ENCODE measurements around the gene MFAP3L. TPM values are rescaled to one million over a fixed set of nuclear protein-coding genes. Genes with fewer than 3 reads are reported as not detected.

The MFAP3L gene
- total and polyA plus RNA-seq, 7 donors: 0.60 to 14.7 (median 4.9) TPM

DNA sequence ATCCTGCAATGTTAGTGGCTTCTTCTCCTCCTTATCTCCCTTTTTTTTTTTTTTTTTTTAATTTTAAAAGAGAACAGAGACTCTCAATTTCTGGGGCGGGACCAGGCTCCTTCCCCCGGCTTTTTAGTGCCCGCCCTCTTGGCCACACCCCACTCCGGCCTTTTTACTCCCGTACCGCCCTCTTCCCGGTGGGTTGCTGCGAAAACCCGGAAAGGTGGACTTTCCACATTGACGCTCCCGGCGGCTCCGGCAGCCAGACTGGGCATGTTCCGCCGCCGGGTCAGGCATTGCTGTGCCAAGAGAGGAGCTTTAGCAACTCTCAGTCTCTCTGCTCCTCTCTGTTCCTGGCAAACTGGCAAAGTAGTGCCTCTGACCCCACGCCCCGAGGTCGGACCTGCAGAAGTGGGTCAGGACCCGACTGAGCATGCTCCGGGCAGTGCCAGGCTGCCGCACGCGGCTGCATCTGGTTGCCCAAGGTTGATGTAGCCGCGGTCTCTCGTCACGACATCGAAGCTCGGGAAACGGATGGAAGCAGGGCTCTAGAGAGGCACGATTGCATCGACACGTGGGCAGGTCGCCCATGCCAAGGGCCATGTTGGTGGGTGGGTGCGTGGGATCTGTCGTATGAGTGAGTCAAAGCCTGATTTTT is 1.1 kb upstream of the MFAP3L start:
- H3K9me3 ChIP-seq: no peaks in the 10 kb centered on the region
- no peaks in the 10 kb centered on the region for H3K27me3 ChIP-seq
- WGBS, 2 donors: 4 to 5% methylated on average over 37 of the region's 37 CpGs
- intact Hi-C loops (cut with DNase I): loop anchor here (2.0 to 5.0 kb wide), 2 partner anchors 271 to 415 kb away; partner anchors contain the start of genes HPF1 and NEK1
- H3K27ac ChIP-seq: peak overlapping the region; percentile 91 to 93 (median 93)
- TF ChIP-seq POLR2AphosphoS5 (IDR thresholded peaks at IDR 0.05) (peak in 3 of 4 donors; percentile 27 to 69 (median 29)), EP300 (IDR thresholded peaks at IDR 0.05) (peak in 1 of 4 donors; percentile 7), POLR2A (IDR thresholded peaks at IDR 0.05) (no peak)
- TF ChIP-seq, protein P1, sequence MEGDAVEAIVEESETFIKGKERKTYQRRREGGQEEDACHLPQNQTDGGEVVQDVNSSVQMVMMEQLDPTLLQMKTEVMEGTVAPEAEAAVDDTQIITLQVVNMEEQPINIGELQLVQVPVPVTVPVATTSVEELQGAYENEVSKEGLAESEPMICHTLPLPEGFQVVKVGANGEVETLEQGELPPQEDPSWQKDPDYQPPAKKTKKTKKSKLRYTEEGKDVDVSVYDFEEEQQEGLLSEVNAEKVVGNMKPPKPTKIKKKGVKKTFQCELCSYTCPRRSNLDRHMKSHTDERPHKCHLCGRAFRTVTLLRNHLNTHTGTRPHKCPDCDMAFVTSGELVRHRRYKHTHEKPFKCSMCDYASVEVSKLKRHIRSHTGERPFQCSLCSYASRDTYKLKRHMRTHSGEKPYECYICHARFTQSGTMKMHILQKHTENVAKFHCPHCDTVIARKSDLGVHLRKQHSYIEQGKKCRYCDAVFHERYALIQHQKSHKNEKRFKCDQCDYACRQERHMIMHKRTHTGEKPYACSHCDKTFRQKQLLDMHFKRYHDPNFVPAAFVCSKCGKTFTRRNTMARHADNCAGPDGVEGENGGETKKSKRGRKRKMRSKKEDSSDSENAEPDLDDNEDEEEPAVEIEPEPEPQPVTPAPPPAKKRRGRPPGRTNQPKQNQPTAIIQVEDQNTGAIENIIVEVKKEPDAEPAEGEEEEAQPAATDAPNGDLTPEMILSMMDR (IDR thresholded peaks at IDR 0.05): no peak
- H3K4me3 ChIP-seq: peak overlapping the region; percentile 63 to 88 (median 80)
- no peaks in the 10 kb centered on the region for H3K36me3 ChIP-seq
- H3K4me1 ChIP-seq: peaks cover 4 to 11% (median 9%) of the 10 kb centered on the region in 4 donors
- peak; percentile 97 for DNase-seq

DNA sequence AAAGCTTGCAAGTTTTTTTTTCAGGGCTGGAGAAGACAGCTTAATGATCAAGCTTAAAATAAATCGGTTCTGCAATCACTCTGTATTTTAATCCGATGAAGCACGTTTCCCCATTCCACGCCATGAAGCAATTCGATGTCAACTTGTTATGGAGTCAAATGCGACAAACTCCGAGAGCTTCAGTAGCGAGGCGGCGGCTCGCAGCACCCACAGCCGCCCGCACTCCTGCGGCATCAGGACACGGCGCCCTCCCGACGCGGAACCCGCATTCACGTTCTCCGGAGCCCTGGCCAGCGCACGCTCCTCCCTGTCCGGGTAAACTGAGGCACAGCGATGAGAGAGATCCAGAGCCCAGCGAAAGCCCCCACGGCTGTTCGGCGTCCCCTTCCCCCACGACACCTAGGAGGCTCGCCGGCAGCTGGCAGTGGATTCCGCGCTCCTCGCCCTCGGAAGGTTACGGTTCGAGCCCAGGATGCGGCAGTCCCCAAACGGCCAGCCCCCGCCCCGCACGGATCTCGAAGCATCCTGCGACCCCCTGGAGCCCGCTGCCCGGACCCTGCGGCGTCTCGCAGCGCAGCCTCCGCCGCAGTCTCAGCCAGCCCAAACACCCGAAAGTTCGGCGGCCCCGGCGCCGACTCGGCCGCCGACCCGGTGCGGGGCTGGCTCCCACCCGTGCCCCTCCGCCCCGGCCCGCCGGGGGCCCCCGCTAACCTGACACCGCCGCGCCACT is 507 bp downstream of the MFAP3L start:
- intact Hi-C loops (cut with DNase I): loop anchor here (2.0 to 5.0 kb wide), 2 partner anchors 269 to 413 kb away; partner anchors contain the start of genes HPF1 and NEK1
- no peaks in the 10 kb centered on the region for H3K27me3 ChIP-seq
- WGBS, 2 donors: 5 to 9% methylated on average over 74 of the region's 74 CpGs
- H3K4me1 ChIP-seq: peaks cover 4 to 11% (median 9%) of the 10 kb centered on the region in 4 donors
- H3K36me3 ChIP-seq: no peaks in the 10 kb centered on the region
- peak; percentile 72 for DNase-seq
- H3K4me3 ChIP-seq: peak overlapping the region; percentile 63 to 88 (median 80)
- TF ChIP-seq POLR2A (IDR thresholded peaks at IDR 0.05) (no peak), EP300 (IDR thresholded peaks at IDR 0.05) (no peak), POLR2AphosphoS5 (IDR thresholded peaks at IDR 0.05) (no peak)
- TF ChIP-seq, protein P1 (IDR thresholded peaks at IDR 0.05): no peak
- no peaks in the 10 kb centered on the region for H3K9me3 ChIP-seq
- peak overlapping the region; percentile 91 to 93 (median 93) for H3K27ac ChIP-seq

DNA sequence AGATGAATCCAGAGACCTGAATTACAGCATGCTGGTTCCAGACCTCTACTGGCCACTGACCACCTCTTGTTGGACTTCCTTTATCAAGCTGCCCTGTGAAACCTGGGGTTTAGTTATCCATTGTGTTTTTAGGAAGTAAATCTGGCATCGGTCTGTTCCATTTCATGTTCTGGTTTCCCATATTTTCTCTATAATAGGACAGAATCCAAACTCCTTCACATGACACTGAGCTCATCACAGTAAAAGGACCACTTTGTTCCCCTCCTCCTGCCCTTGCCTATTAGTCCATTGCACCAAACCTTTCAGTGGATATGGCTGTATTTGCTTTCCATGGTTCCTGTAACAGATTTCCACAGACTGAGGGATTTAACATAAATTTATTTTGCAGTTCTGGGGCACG is 4.0 kb downstream of the MFAP3L start:
- no peaks in the 10 kb centered on the region for H3K36me3 ChIP-seq
- intact Hi-C loops (cut with DNase I): no loop called here
- no peak for DNase-seq
- TF ChIP-seq, protein P1 (IDR thresholded peaks at IDR 0.05): no peak
- TF ChIP-seq EP300 (IDR thresholded peaks at IDR 0.05) (no peak), POLR2A (IDR thresholded peaks at IDR 0.05) (no peak), POLR2AphosphoS5 (IDR thresholded peaks at IDR 0.05) (no peak)
- no peaks in the 10 kb centered on the region for H3K9me3 ChIP-seq
- no peaks in the 10 kb centered on the region for H3K27me3 ChIP-seq
- no peak overlapping the region for H3K4me3 ChIP-seq
- 91 to 93% methylated on average over 2 of the region's 2 CpGs for WGBS, 2 donors
- no peak overlapping the region for H3K27ac ChIP-seq
- peaks cover 0 to 7% (median 4%) of the 10 kb centered on the region in 4 donors for H3K4me1 ChIP-seq

DNA sequence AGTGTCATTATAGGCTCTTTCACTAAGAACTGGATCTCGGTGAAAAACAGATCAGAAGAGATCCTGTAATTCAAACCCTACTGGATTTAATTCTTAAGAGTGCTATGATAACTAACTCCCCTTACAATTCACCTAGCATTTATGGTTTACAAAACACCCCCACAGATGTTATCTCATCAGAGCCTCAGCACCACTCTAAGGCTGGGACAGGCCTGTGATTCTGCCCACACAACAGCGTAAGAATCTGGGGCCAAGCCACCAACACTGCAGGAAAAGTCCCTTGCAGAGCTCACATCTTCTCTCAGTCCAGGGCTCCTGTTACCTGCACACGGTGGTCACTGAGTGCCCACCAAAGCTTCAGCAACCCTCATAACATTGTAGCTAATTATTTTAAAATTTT is 8.9 kb downstream of the MFAP3L start:
- peaks cover 0 to 5% (median 0%) of the 10 kb centered on the region in 4 donors for H3K4me1 ChIP-seq
- WGBS, 2 donors: 90 to 91% methylated on average over 3 of the region's 3 CpGs
- no peaks in the 10 kb centered on the region for H3K9me3 ChIP-seq
- H3K4me3 ChIP-seq: no peak overlapping the region
- intact Hi-C loops (cut with DNase I): no loop called here
- H3K27ac ChIP-seq: no peak overlapping the region
- H3K36me3 ChIP-seq: no peaks in the 10 kb centered on the region
- H3K27me3 ChIP-seq: no peaks in the 10 kb centered on the region
- DNase-seq: no peak
- TF ChIP-seq EP300 (IDR thresholded peaks at IDR 0.05) (no peak), POLR2AphosphoS5 (IDR thresholded peaks at IDR 0.05) (no peak), POLR2A (IDR thresholded peaks at IDR 0.05) (no peak)
- TF ChIP-seq, protein P1 (IDR thresholded peaks at IDR 0.05): no peak
